Transverse colon (tissue), 4 donors: Measurements from ENCODE around the gene ZNF248.

ENCODE experiments used
- CTCF ChIP-seq, 5 experiments: fragments of 200-600 bp in 3 of 5; fragments of 450-650 bp in 2 of 5; sonication (generic) in 3 of 5; IDR thresholded peaks; 1 replicate in 2 of 5; 2 replicates in 3 of 5; pipeline ENCODE4 v1.5.1; 2016 to 2017; ENCODE audit warnings: antibody characterized with exemption in 5 of 5, inconsistent platforms in 3 of 5, mild to moderate bottlenecking in 2 of 5, moderate library complexity in 1 of 5
- POLR2A ChIP-seq: fragments of 450-650 bp; IDR thresholded peaks from one replicate; pipeline ENCODE4 v1.6.1; 2016; ENCODE audit warnings: antibody characterized with exemption, mild to moderate bottlenecking, moderate library complexity
- POLR2AphosphoS5 ChIP-seq, 3 donors: sonication (generic); formaldehyde crosslinking; IDR thresholded peaks; one replicate each; pipeline ENCODE4 v1.6.1; 2016; ENCODE audit warnings: antibody characterized with exemption in 3 of 3

- TF ChIP-seq CTCF (IDR thresholded peaks at IDR 0.05) (no peak), POLR2AphosphoS5 (IDR thresholded peaks at IDR 0.05) (no peak), POLR2A (no peak)
These were observed 96.6 kb downstream of the ZNF248 start for GRCh38 chr10:37760817-37761216.
